Fibroblast of lung (primary cell): ENCODE measurements around the gene FCHSD1. TPM values are rescaled to one million over a fixed set of nuclear protein-coding genes. Genes with fewer than 3 reads are reported as not detected.
A peak's percentile ranks its signal among the peaks of the same experiment; 100 is the strongest.

Source experiments
- DNase-seq, 2 donors: peaks; one replicate each; pipeline versions ENCODE4 v3.0.0 to v3.0.0-alpha.2; 2010; ENCODE audit warnings: low read depth in 2 of 2
- H2AFZ ChIP-seq: 2 replicates; pipeline ENCODE4 v1.5.1; 2012; ENCODE audit warnings: low read length, control low read depth, inconsistent platforms
- H3K27ac ChIP-seq: 2 replicates; pipeline ENCODE4 v1.5.1; 2011; ENCODE audit warnings: low read length, control low read depth; ENCODE audit not compliant: insufficient read depth
- H3K27me3 ChIP-seq: 2 replicates; pipeline ENCODE4 v1.5.1; 2011; ENCODE audit warnings: mild to moderate bottlenecking, low read length; ENCODE audit not compliant: control insufficient read depth, insufficient read depth
- H3K36me3 ChIP-seq: 2 replicates; pipeline ENCODE4 v1.5.1; 2011; ENCODE audit warnings: low read length; ENCODE audit not compliant: control insufficient read depth, insufficient read depth
- H3K4me1 ChIP-seq: 2 replicates; pipeline ENCODE4 v1.5.1; 2011; ENCODE audit warnings: low read length; ENCODE audit not compliant: control insufficient read depth, insufficient read depth; ENCODE audit errors: extremely low read depth
- H3K4me2 ChIP-seq: 2 replicates; pipeline ENCODE4 v1.5.1; 2011; ENCODE audit warnings: low read length, control low read depth; ENCODE audit not compliant: insufficient read depth; ENCODE audit errors: extremely low read depth
- H3K4me3 ChIP-seq, 4 experiments: fragments of 200-600 bp in 1 of 4; sonication (generic) in 1 of 4; replicated peaks in 1 of 4; 2 replicates each; pipeline ENCODE4 v1.5.1; 2011 to 2016; ENCODE audit warnings: low read length in 4 of 4, low read depth in 3 of 4, mild to moderate bottlenecking in 3 of 4, control low read depth in 2 of 4, inconsistent platforms in 1 of 4, mixed read lengths in 1 of 4; ENCODE audit not compliant: insufficient read depth in 1 of 4; ENCODE audit errors: control extremely low read depth in 1 of 4
- H3K79me2 ChIP-seq: 2 replicates; pipeline ENCODE4 v1.5.1; 2012; ENCODE audit warnings: mild to moderate bottlenecking, low read length, inconsistent platforms; ENCODE audit not compliant: control insufficient read depth, insufficient read depth
- H3K9ac ChIP-seq: 2 replicates; pipeline ENCODE4 v1.5.1; 2011; ENCODE audit warnings: mild to moderate bottlenecking, low read length, control low read depth; ENCODE audit not compliant: insufficient read depth
- H3K9me3 ChIP-seq: 2 replicates; pipeline ENCODE4 v1.5.1; 2012; ENCODE audit warnings: low read depth, low read length; ENCODE audit not compliant: control insufficient read depth, insufficient read depth
- H4K20me1 ChIP-seq: 2 replicates; pipeline ENCODE4 v1.5.1; 2011; ENCODE audit warnings: low read length; ENCODE audit not compliant: control insufficient read depth, insufficient read depth; ENCODE audit errors: extremely low read depth
- CTCF ChIP-seq, 2 donors: IDR thresholded peaks in 1 of 2; conservative IDR thresholded peaks in 1 of 2; 1 replicate in 1 of 2; 2 replicates in 1 of 2; pipeline ENCODE4 v1.5.1; 2011 to 2012; ENCODE audit warnings: low read length in 2 of 2, control low read depth in 1 of 2, inconsistent platforms in 1 of 2, low read depth in 1 of 2, mild to moderate bottlenecking in 1 of 2
- EZH2 ChIP-seq: IDR thresholded peaks from 2 replicates; pipeline ENCODE4 v1.5.1; 2012; ENCODE audit warnings: low read length, control low read depth, mild to moderate bottlenecking; ENCODE audit errors: missing control alignments
- polyA plus RNA-seq, 2 donors: library from polyadenylated mRNA; depleted of rRNA in 1 of 2; stranded (reverse) in 1 of 2; unstranded in 1 of 2; fragments of >200 nt; gene quantifications; 2 replicates each; pipeline ENCODE4 v1.2.1, GENCODE V29; 2011 to 2012; ENCODE audit warnings: missing spikeins in 1 of 2
- total RNA-seq: library from RNA; depleted of rRNA; stranded (reverse); fragments of >200 nt; gene quantifications from 2 replicates; pipeline ENCODE4 v1.2.1, GENCODE V29; 2014

Gene FCHSD1
- total and polyA plus RNA-seq, 2 donors (not counting 1 experiment from before 2014, with no cell fraction given): 19.1 to 25.6 TPM

GRCh38 chr5:141655020-141655419, 3.8 kb upstream of the FCHSD1 start:
- no peaks in the 10 kb centered on the region for H4K20me1 ChIP-seq
- H3K79me2 ChIP-seq: no peaks in the 10 kb centered on the region
- peaks cover 9% of the 10 kb centered on the region for H3K4me1 ChIP-seq
- no peaks in the 10 kb centered on the region for H3K9me3 ChIP-seq
- no peak overlapping the region for H3K9ac ChIP-seq
- TF ChIP-seq CTCF (conservative IDR thresholded peaks at IDR 0.05 in 1 of 2, IDR thresholded peaks at IDR 0.05 in 1 of 2; ENCODE audit: low read depth in 1 of 2, low read length in 2 of 2) (no peak), EZH2 (no peak)
- H3K4me2 ChIP-seq: no peak overlapping the region
- peaks cover 3% of the 10 kb centered on the region for H3K36me3 ChIP-seq
- H3K27ac ChIP-seq: no peak overlapping the region
- no peak overlapping the region for H2AFZ ChIP-seq
- H3K4me3 ChIP-seq: no peak overlapping the region
- no peak for DNase-seq
- H3K27me3 ChIP-seq: no peaks in the 10 kb centered on the region

- Histone ChIP-seq H3K79me2 (no peaks in the 10 kb centered on the region), H2AFZ (no peak overlapping the region), H3K9ac (no peak overlapping the region), H4K20me1 (no peaks in the 10 kb centered on the region), H3K27me3 (no peaks in the 10 kb centered on the region), H3K27ac (peak overlapping the region; percentile 44), H3K9me3 (no peaks in the 10 kb centered on the region), H3K4me2 (no peak overlapping the region), H3K36me3 (peaks cover 5% of the 10 kb centered on the region), H3K4me1 (peaks cover 11% of the 10 kb centered on the region), H3K4me3 (no peak overlapping the region)
- peak; percentile 42 to 90 for DNase-seq
- TF ChIP-seq CTCF (conservative IDR thresholded peaks at IDR 0.05 in 1 of 2, IDR thresholded peaks at IDR 0.05 in 1 of 2; ENCODE audit: low read depth in 1 of 2, low read length in 2 of 2) (no peak), EZH2 (no peak)
Measured at GRCh38 chr5:141654298-141654697, 3.1 kb upstream of the FCHSD1 start.

- H3K9ac ChIP-seq: no peak overlapping the region
- H3K4me3 ChIP-seq: peak overlapping the region in 3 of 4 experiments; percentile 54 to 81 (median 55)
- no peak overlapping the region for H3K27ac ChIP-seq
- peaks cover 7% of the 10 kb centered on the region for H3K36me3 ChIP-seq
- H3K9me3 ChIP-seq: no peaks in the 10 kb centered on the region
- TF ChIP-seq EZH2: no peak
- TF ChIP-seq CTCF (conservative IDR thresholded peaks at IDR 0.05 in 1 of 2, IDR thresholded peaks at IDR 0.05 in 1 of 2; ENCODE audit: low read depth in 1 of 2, low read length in 2 of 2): no peak
- H3K4me1 ChIP-seq: peaks cover 6% of the 10 kb centered on the region
- no peak overlapping the region for H3K4me2 ChIP-seq
- no peaks in the 10 kb centered on the region for H4K20me1 ChIP-seq
- H3K79me2 ChIP-seq: no peaks in the 10 kb centered on the region
- no peak for DNase-seq
- H2AFZ ChIP-seq: no peak overlapping the region
- no peaks in the 10 kb centered on the region for H3K27me3 ChIP-seq
Measured at GRCh38 chr5:141651728-141652105, 499 bp upstream of the FCHSD1 start.
